Stimulated activated effector memory CD8-positive, alpha-beta T cell treated with anti-CD3 and anti-CD28 coated beads, Interleukin-12 subunit alpha, Interleukin-12 subunit beta, amount 100 ng/mL, for 72 hours (primary cell): ENCODE results near the gene SEMA6D.

Source experiments
- ATAC-seq: fragments of 150-1000 bp; cut with Tn5 transposase; 2 replicates; pipeline ENCODE4 v1.10.0; 2021
- DNase-seq, 2 donors: peaks; one replicate each; pipeline ENCODE4 v3.0.0; 2021 to 2022; ENCODE audit warnings: low spot score in 2 of 2
- H3K27ac Mint-ChIP-seq: one replicate; pipeline ENCODE4 v1.8.0; 2022; ENCODE audit warnings: mild to moderate bottlenecking, mixed read lengths
- H3K36me3 Mint-ChIP-seq: one replicate; pipeline ENCODE4 v1.8.0; 2022; ENCODE audit warnings: mild to moderate bottlenecking, mixed read lengths
- H3K4me1 Mint-ChIP-seq: one replicate; pipeline ENCODE4 v1.8.0; 2022; ENCODE audit warnings: mixed read lengths
- H3K4me3 Mint-ChIP-seq: one replicate; pipeline ENCODE4 v1.8.0; 2022; ENCODE audit warnings: mild to moderate bottlenecking, mixed read lengths
- H3K9me3 Mint-ChIP-seq: one replicate; pipeline ENCODE4 v1.8.0; 2022; ENCODE audit warnings: mixed read lengths

SEMA6D gene

DNA sequence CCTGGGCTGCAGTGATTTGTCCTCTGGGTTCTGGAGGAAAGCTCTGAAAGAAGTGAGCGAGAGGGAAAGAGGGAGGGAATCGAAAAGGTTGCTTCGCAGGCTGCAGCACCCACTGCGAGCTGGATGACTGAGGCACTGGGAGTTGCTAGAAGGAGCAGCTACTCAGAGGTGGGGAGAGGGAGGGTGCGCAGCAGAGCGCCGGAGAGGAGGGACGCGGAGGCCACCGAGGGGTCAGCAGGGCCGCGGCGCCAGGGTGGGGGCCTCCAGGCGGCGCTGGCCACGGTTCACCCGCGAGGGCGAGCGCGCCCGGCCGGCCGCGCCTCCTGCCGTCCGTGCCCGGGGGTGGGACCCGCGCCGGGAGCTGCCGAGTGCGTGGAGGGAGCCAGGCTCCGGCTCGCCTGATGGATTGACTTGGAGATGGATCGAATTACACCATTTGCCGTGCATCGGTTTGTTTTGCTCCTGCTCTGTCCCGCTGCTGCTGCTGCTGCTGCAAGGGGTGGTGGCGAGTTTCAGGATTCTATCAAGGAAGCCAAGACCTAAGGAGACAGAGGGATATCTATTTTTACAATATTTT, at the start of gene SEMA6D:
Gene SEMA6D, plus strand, starts transcription at position 470 of the 577 bp plus-strand sequence. CDS start 42,294 bp downstream, outside the sequence.
- DNase-seq, result no peak
- ATAC-seq, result no peak
- Mint-ChIP-seq H3K4me1 (no peaks in the 10 kb centered on the region), H3K27ac (no peak within 1 kb of the TSS), H3K9me3 (no peaks in the 10 kb centered on the region), H3K36me3 (no peaks in the 10 kb centered on the region), H3K4me3 (no peak within 1 kb of the TSS)

- Mint-ChIP-seq H3K4me3 (no peak overlapping the region), H3K9me3 (peaks cover 3% of the 10 kb centered on the region), H3K27ac (no peak overlapping the region), H3K36me3 (no peaks in the 10 kb centered on the region), H3K4me1 (no peaks in the 10 kb centered on the region)
- DNase-seq (no peak), ATAC-seq (no peak)
These were observed 48.1 kb upstream of the SEMA6D start for GRCh38 chr15:47669221-47669620.

GRCh38 chr15:47670365-47670764, 46.9 kb upstream of the SEMA6D start:
- Mint-ChIP-seq H3K27ac (no peak overlapping the region), H3K4me3 (no peak overlapping the region), H3K4me1 (no peaks in the 10 kb centered on the region), H3K9me3 (no peaks in the 10 kb centered on the region), H3K36me3 (no peaks in the 10 kb centered on the region)
- no peak for DNase-seq
- no peak for ATAC-seq

DNA sequence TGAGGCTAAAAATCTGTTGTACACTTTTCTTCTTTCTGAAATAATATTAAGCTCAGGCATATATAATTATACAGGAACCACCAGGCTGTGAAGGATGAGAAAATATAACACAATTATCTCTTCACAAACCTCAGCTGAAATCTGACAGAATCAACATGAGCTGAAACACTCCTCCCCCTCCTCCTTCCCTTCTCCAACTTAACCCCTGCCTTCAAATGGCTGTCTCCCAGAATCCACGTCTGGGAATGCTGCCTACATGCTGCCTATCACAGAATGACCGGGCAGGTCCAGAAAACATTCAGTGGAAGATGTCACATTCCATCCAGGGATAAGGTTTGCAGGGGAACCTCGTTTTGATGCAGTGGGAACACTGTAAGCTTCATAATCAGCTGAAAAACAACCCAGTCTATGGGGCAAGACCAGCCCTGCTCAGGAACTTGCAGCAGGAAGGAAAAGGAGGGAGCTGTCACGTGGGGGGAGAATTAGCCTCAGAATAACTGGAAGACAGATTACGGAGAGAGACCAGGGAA, 44.0 kb upstream of the SEMA6D start:
- H3K4me1 Mint-ChIP-seq, result no peaks in the 10 kb centered on the region
- no peaks in the 10 kb centered on the region for H3K36me3 Mint-ChIP-seq
- no peaks in the 10 kb centered on the region for H3K9me3 Mint-ChIP-seq
- no peak for DNase-seq
- no peak overlapping the region for H3K27ac Mint-ChIP-seq
- H3K4me3 Mint-ChIP-seq, result no peak overlapping the region
- ATAC-seq, result no peak

- H3K36me3 Mint-ChIP-seq, result no peaks in the 10 kb centered on the region
- ATAC-seq (no peak), DNase-seq (no peak)
- H3K9me3 Mint-ChIP-seq, result no peaks in the 10 kb centered on the region
- no peak overlapping the region for H3K27ac Mint-ChIP-seq
- H3K4me1 Mint-ChIP-seq, result no peaks in the 10 kb centered on the region
- H3K4me3 Mint-ChIP-seq, result no peak overlapping the region
These were observed 42.6 kb upstream of the SEMA6D start for GRCh38 chr15:47674586-47675232.

DNA sequence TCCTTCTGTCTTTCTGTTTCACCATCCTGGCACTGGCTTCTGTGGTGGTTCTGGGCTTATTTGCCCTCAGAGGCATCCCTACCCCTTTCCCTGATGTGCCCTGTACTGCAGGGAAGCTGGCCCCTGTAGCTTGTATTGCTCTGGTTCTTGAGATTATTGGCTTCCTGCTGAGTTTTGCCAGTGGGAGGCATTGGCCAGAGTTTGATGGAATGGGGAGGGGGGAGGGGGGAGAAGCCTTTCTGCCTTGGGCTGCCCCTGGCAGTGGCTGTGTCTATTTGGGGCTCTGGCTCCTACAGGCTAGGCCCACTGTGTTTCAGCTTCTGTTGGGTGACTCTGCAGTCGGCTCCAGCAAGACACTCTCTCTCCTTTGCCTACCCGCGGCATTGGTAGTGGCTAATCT, 41.6 kb upstream of the SEMA6D start:
- no peaks in the 10 kb centered on the region for H3K36me3 Mint-ChIP-seq
- H3K4me1 Mint-ChIP-seq, result no peaks in the 10 kb centered on the region
- DNase-seq (no peak), ATAC-seq (no peak)
- H3K27ac Mint-ChIP-seq, result no peak overlapping the region
- no peaks in the 10 kb centered on the region for H3K9me3 Mint-ChIP-seq
- no peak overlapping the region for H3K4me3 Mint-ChIP-seq

- Mint-ChIP-seq H3K36me3 (no peaks in the 10 kb centered on the region), H3K4me1 (no peaks in the 10 kb centered on the region), H3K9me3 (no peaks in the 10 kb centered on the region), H3K27ac (no peak overlapping the region), H3K4me3 (no peak overlapping the region)
- ATAC-seq (no peak), DNase-seq (no peak)
These were observed 39.3 kb upstream of the SEMA6D start for GRCh38 chr15:47678040-47678439.

- DNase-seq, result no peak
- H3K4me3 Mint-ChIP-seq, result no peak overlapping the region
- H3K36me3 Mint-ChIP-seq, result no peaks in the 10 kb centered on the region
- ATAC-seq, result no peak
- H3K9me3 Mint-ChIP-seq, result peaks cover 6% of the 10 kb centered on the region
- H3K4me1 Mint-ChIP-seq, result no peaks in the 10 kb centered on the region
- no peak overlapping the region for H3K27ac Mint-ChIP-seq
These were observed 34.6 kb upstream of the SEMA6D start for GRCh38 chr15:47682661-47683060.

DNA sequence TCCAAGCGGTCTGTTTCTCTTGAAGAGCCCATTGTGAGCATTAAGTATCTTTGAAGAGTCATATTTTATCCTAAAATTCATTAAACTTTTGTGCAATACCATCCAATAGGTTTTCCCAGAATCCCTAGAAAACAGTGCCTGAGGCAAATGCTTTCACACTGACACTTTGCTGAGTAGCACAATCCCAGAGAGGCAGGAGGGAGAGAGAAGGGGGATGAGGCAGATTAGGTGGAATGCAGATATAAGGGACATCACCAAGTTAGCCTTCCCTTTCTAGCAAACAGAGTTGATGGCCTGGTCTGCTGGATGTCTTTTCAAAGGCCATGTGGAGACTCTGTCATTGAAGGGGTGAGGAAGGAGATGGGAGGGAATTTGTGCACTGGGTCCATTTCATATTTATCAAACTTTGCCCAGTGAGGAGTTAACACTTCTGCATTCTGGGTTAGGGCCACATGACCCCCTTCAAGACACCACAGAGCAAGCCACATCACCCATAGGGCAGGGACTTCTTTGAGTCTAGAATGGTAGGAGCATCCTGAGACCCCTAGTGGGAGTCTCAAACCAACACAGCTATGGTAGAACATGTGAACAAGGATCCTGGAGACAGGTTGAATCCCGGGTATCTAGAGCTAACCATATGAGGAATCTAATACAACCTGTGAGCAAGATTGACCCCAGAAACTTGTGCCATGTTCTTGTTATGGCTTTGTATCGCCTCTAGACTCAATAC, 32.0 kb upstream of the SEMA6D start:
- H3K4me1 Mint-ChIP-seq, result no peaks in the 10 kb centered on the region
- no peak overlapping the region for H3K4me3 Mint-ChIP-seq
- ATAC-seq (no peak), DNase-seq (no peak)
- no peaks in the 10 kb centered on the region for H3K36me3 Mint-ChIP-seq
- peaks cover 6% of the 10 kb centered on the region for H3K9me3 Mint-ChIP-seq
- no peak overlapping the region for H3K27ac Mint-ChIP-seq

- Mint-ChIP-seq H3K9me3 (peaks cover 6% of the 10 kb centered on the region), H3K4me1 (no peaks in the 10 kb centered on the region), H3K36me3 (no peaks in the 10 kb centered on the region), H3K27ac (no peak overlapping the region), H3K4me3 (no peak overlapping the region)
- DNase-seq (no peak), ATAC-seq (no peak)
These were observed 28.7 kb upstream of the SEMA6D start for GRCh38 chr15:47688573-47689086.

- no peak overlapping the region for H3K27ac Mint-ChIP-seq
- no peak overlapping the region for H3K4me3 Mint-ChIP-seq
- H3K9me3 Mint-ChIP-seq, result peaks cover 6% of the 10 kb centered on the region
- no peaks in the 10 kb centered on the region for H3K36me3 Mint-ChIP-seq
- DNase-seq (no peak), ATAC-seq (no peak)
- H3K4me1 Mint-ChIP-seq, result no peaks in the 10 kb centered on the region
These were observed 27.6 kb upstream of the SEMA6D start for GRCh38 chr15:47689660-47690059.

GRCh38 chr15:47691882-47692281, 25.4 kb upstream of the SEMA6D start:
- no peaks in the 10 kb centered on the region for H3K4me1 Mint-ChIP-seq
- peaks cover 6% of the 10 kb centered on the region for H3K9me3 Mint-ChIP-seq
- no peaks in the 10 kb centered on the region for H3K36me3 Mint-ChIP-seq
- H3K4me3 Mint-ChIP-seq, result no peak overlapping the region
- no peak overlapping the region for H3K27ac Mint-ChIP-seq
- DNase-seq, result no peak
- ATAC-seq, result no peak

- ATAC-seq, result no peak
- H3K4me1 Mint-ChIP-seq, result no peaks in the 10 kb centered on the region
- no peak overlapping the region for H3K4me3 Mint-ChIP-seq
- no peak for DNase-seq
- no peaks in the 10 kb centered on the region for H3K36me3 Mint-ChIP-seq
- H3K9me3 Mint-ChIP-seq, result no peaks in the 10 kb centered on the region
- H3K27ac Mint-ChIP-seq, result no peak overlapping the region
These were observed 21.0 kb upstream of the SEMA6D start for GRCh38 chr15:47696351-47696750.

- ATAC-seq, result no peak
- no peak overlapping the region for H3K4me3 Mint-ChIP-seq
- H3K36me3 Mint-ChIP-seq, result no peaks in the 10 kb centered on the region
- H3K4me1 Mint-ChIP-seq, result no peaks in the 10 kb centered on the region
- no peak for DNase-seq
- peaks cover 4% of the 10 kb centered on the region for H3K9me3 Mint-ChIP-seq
- H3K27ac Mint-ChIP-seq, result no peak overlapping the region
These were observed 11.9 kb upstream of the SEMA6D start for GRCh38 chr15:47705281-47705997.

- H3K27ac Mint-ChIP-seq, result no peak overlapping the region
- no peaks in the 10 kb centered on the region for H3K4me1 Mint-ChIP-seq
- H3K36me3 Mint-ChIP-seq, result no peaks in the 10 kb centered on the region
- H3K4me3 Mint-ChIP-seq, result no peak overlapping the region
- H3K9me3 Mint-ChIP-seq, result peaks cover 4% of the 10 kb centered on the region
- ATAC-seq (no peak), DNase-seq (no peak)
These were observed 9.9 kb upstream of the SEMA6D start for GRCh38 chr15:47707391-47707790.
